Measurements from ENCODE around the gene YIF1B. TPM values are rescaled to one million over a fixed set of nuclear protein-coding genes. Genes with fewer than 3 reads are reported as not detected.

The YIF1B gene
- total and polyA plus RNA-seq, 9 of the 15 experiments (the other 6 are each of a cell fraction or from before 2014, with no cell fraction given): 8.5 to 586 (median 323) TPM

GRCh38 chr19:38265921-38266429 is 49.8 kb downstream of the YIF1B start:
- H4K20me1 ChIP-seq (replicated peaks; ENCODE audit: control insufficient read depth, insufficient read depth, low read length): no peaks in the 10 kb centered on the region
- 83% methylated on average over 11 of the region's 12 CpGs for WGBS (ENCODE audit: insufficient coverage, low coverage, missing lambda C conversion rate)
- ATAC-seq: no peak
- in situ Hi-C loops (cut with MboI) (no loop called here), intact Hi-C loops (cut with micrococcal nuclease) (no loop called here)
- no peaks in the 10 kb centered on the region for H3K27me3 ChIP-seq (ENCODE audit: control insufficient read depth in 2 of 2, insufficient read depth in 2 of 2, low read length in 2 of 2)
- DNase-seq (ENCODE audit: extremely low read depth in 1 of 4, low spot score in 3 of 4): no peak
- no peak overlapping the region for H3K27ac ChIP-seq (ENCODE audit: extremely low read depth, low read depth, low read length)
- ChIA-PET POLR2A (interaction anchor here (0.7 to 1.7 kb wide), 3 partner anchors 11 to 17 kb away, joined by 4 to 5 read pairs (median 4); no protein-coding TSS in a partner anchor), CTCF (ENCODE audit: low intra/inter-chr PET ratio) (no interaction called here)
- H3K36me3 ChIP-seq (ENCODE audit: control insufficient read depth, insufficient read depth, low read length): no peaks in the 10 kb centered on the region
- BruUV-seq (replicated peaks): no TSS peak
- peak overlapping the region; percentile 72 for H2AFZ ChIP-seq (ENCODE audit: low read depth, low read length)
- H3K79me2 ChIP-seq (ENCODE audit: control insufficient read depth, insufficient read depth, low read length): no peaks in the 10 kb centered on the region
- H3K9ac ChIP-seq (ENCODE audit: insufficient read depth in 1 of 2, low read depth in 2 of 2, low read length in 2 of 2): peak overlapping the region in 1 of 2 experiments; percentile 21; a peak in 1 of 4 replicates
- peaks cover 44 to 52% of the 10 kb centered on the region in 2 experiments for H3K4me1 ChIP-seq (replicated peaks in 1 of 2; ENCODE audit: control insufficient read depth in 2 of 2, insufficient read depth in 2 of 2, low read length in 2 of 2)
- no peaks in the 10 kb centered on the region for H3K9me3 ChIP-seq (replicated peaks; ENCODE audit: control insufficient read depth, insufficient read depth, low read depth, low read length)
- H3K9me1 ChIP-seq (ENCODE audit: control insufficient read depth, insufficient read depth, low read length): no peaks in the 10 kb centered on the region
- no peak for FAIRE-seq
- H3K4me2 ChIP-seq (ENCODE audit: insufficient read depth, low read length): no peak overlapping the region
- no peak overlapping the region for H3K4me3 ChIP-seq
- no peak for TF ChIP-seq PURB (CRISPR knock-in tag; IDR thresholded peaks at IDR 0.05; ENCODE audit: low read depth)
- TF ChIP-seq DMBX1 (CRISPR knock-in tag; IDR thresholded peaks at IDR 0.05; ENCODE audit: borderline replicate concordance): no peak
- no peak for TF ChIP-seq CCAR2 (IDR thresholded peaks at IDR 0.05; ENCODE audit: low read depth, low read length)
- TF ChIP-seq STAT5A (IDR thresholded peaks at IDR 0.05; ENCODE audit: borderline replicate concordance, low read length): no peak
- TF ChIP-seq MYBL2 (IDR thresholded peaks at IDR 0.05; ENCODE audit: low read depth): no peak
- TF ChIP-seq MYBL2 (CRISPR knock-in tag; IDR thresholded peaks at IDR 0.05; ENCODE audit: borderline replicate concordance): no peak
- TF ChIP-seq, protein P1, sequence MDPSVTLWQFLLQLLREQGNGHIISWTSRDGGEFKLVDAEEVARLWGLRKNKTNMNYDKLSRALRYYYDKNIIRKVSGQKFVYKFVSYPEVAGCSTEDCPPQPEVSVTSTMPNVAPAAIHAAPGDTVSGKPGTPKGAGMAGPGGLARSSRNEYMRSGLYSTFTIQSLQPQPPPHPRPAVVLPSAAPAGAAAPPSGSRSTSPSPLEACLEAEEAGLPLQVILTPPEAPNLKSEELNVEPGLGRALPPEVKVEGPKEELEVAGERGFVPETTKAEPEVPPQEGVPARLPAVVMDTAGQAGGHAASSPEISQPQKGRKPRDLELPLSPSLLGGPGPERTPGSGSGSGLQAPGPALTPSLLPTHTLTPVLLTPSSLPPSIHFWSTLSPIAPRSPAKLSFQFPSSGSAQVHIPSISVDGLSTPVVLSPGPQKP (CRISPR knock-in tag; IDR thresholded peaks at IDR 0.05): no peak
- TF ChIP-seq ZNF316 (IDR thresholded peaks at IDR 0.05): no peak
- no peak for TF ChIP-seq COPS2 (conservative IDR thresholded peaks at IDR 0.05)
- TF ChIP-seq GTF2A2 (tag; IDR thresholded peaks at IDR 0.05): no peak
- no peak for TF ChIP-seq SMARCB1 (IDR thresholded peaks at IDR 0.05; ENCODE audit: insufficient read length, low read depth)
- TF ChIP-seq NCOA4 (IDR thresholded peaks at IDR 0.05; ENCODE audit: partially characterized antibody): no peak
- no peak for TF ChIP-seq PHF20 (IDR thresholded peaks at IDR 0.05; ENCODE audit: partially characterized antibody)
- TF ChIP-seq PCBP1 (IDR thresholded peaks at IDR 0.05; ENCODE audit: low read depth, low read length, poor library complexity, severe bottlenecking): no peak
- TF ChIP-seq ZNF511 (CRISPR knock-in tag; IDR thresholded peaks at IDR 0.05): no peak
- no peak for TF ChIP-seq ZNF24 (IDR thresholded peaks at IDR 0.05)
- TF ChIP-seq ZNF282 (CRISPR knock-in tag; IDR thresholded peaks at IDR 0.05): no peak
- TF ChIP-seq, protein P2, sequence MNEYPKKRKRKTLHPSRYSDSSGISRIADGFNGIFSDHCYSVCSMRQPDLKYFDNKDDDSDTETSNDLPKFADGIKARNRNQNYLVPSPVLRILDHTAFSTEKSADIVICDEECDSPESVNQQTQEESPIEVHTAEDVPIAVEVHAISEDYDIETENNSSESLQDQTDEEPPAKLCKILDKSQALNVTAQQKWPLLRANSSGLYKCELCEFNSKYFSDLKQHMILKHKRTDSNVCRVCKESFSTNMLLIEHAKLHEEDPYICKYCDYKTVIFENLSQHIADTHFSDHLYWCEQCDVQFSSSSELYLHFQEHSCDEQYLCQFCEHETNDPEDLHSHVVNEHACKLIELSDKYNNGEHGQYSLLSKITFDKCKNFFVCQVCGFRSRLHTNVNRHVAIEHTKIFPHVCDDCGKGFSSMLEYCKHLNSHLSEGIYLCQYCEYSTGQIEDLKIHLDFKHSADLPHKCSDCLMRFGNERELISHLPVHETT (CRISPR knock-in tag; conservative IDR thresholded peaks at IDR 0.05 in 1 of 2, IDR thresholded peaks at IDR 0.05 in 1 of 2): no peak

Data from K562 (cell line).